ENCODE measurements around the gene TMEM225.

GRCh38 chr11:123924027-123924426 is 38.6 kb upstream of the TMEM225 start:
- TF ChIP-seq EZH2 (IDR thresholded peaks at IDR 0.05) = no peak
- TF ChIP-seq CTCF (IDR thresholded peaks at IDR 0.05) = no peak
- no peak for TF ChIP-seq EZH2phosphoT487 (IDR thresholded peaks at IDR 0.05)
